SH-SY5Y (cell line): Measurements from ENCODE around the gene VPS37D.

Experiments used
- GATA2 ChIP-seq: IDR thresholded peaks from 2 replicates; pipeline ENCODE4 v1.6.1; 2011; ENCODE audit warnings: mild to moderate bottlenecking, low read depth, low read length
- GATA3 ChIP-seq: IDR thresholded peaks from 2 replicates; pipeline ENCODE4 v1.6.1; 2011; ENCODE audit warnings: low read depth, mild to moderate bottlenecking, low read length, moderate library complexity

DNA sequence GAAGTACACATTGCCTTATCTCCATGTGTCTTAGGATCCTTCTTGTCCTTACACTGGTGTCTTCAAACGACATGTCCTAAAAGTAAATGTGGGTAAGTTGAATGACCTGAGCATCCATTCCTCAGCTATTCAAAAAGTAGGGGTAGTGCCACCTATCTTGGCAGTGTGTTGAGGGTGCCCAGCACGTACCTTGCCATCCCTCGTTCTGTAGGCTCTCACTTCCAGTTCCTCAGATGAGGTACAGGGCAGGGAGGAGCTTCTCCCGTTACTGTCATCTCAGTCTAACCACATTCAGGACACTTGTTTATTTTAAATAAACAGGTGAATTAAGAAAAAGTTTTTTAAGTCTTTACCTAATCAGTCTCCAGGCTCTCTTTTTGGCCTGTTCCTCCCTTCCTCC lies 28.7 kb downstream of the VPS37D start:
- TF ChIP-seq GATA2: no peak
- no peak for TF ChIP-seq GATA3
